SU-DHL-6 (cell line): Measurements from ENCODE around the gene RAB22A.

Experiments
- H2AFZ ChIP-seq: fragments of 200-600 bp; sonication (generic); 2 replicates; pipeline ENCODE4 v1.6.1; 2014; ENCODE audit warnings: low read depth, mild to moderate bottlenecking, moderate library complexity, mixed read lengths, antibody characterized with exemption, low read length; ENCODE audit not compliant: severe bottlenecking
- H3F3A ChIP-seq: fragments of 200-600 bp; shearing (Covaris generic); 2 replicates; pipeline ENCODE4 v1.6.0; 2016; ENCODE audit warnings: antibody characterized with exemption, mild to moderate bottlenecking; ENCODE audit not compliant: insufficient read depth
- H3K27ac ChIP-seq: fragments of 200-600 bp; sonication (generic); 2 replicates; pipeline ENCODE4 v1.5.1; 2016; ENCODE audit warnings: low read depth, mild to moderate bottlenecking, low read length, moderate library complexity, mixed read lengths
- H3K27me3 ChIP-seq: fragments of 200-600 bp; sonication (generic), shearing (Covaris generic); 2 replicates; pipeline ENCODE4 v1.6.0; 2014; ENCODE audit warnings: mild to moderate bottlenecking, low read length
- H3K36me3 ChIP-seq: fragments of 200-600 bp; sonication (generic); 2 replicates; pipeline ENCODE4 v1.6.1; 2014; ENCODE audit warnings: mild to moderate bottlenecking, low read length, mixed read lengths
- H3K4me2 ChIP-seq: fragments of 300-600, 200-600 bp; shearing (Covaris generic), sonication (generic); 2 replicates; pipeline ENCODE4 v1.6.0; 2014; ENCODE audit warnings: low read length, low read depth, mild to moderate bottlenecking; ENCODE audit not compliant: poor library complexity, severe bottlenecking
- H3K4me3 ChIP-seq: fragments of 200-600 bp; sonication (generic); 2 replicates; pipeline ENCODE4 v1.5.1; 2014; ENCODE audit warnings: antibody characterized with exemption, low read length, mild to moderate bottlenecking, mixed read lengths; ENCODE audit not compliant: insufficient read depth, poor library complexity, severe bottlenecking
- H3K79me2 ChIP-seq: fragments of 200-600 bp; sonication (generic); 2 replicates; pipeline ENCODE4 v1.6.1; 2014; ENCODE audit warnings: mild to moderate bottlenecking, low read length, moderate library complexity; ENCODE audit not compliant: insufficient read depth
- H3K9ac ChIP-seq: fragments of 200-600 bp; sonication (generic); 2 replicates; pipeline ENCODE4 v1.7.0; 2014; ENCODE audit warnings: mild to moderate bottlenecking, low read length
- H3K9me2 ChIP-seq: fragments of 200-600 bp; sonication (generic); replicated peaks from 2 replicates; pipeline ENCODE4 v1.6.1; 2014; ENCODE audit warnings: low read length; ENCODE audit not compliant: insufficient read depth
- H3K9me3 ChIP-seq: fragments of 200-600 bp; sonication (generic); 2 replicates; pipeline ENCODE4 v1.6.1; 2014; ENCODE audit warnings: low read length, mixed read lengths; ENCODE audit not compliant: insufficient read depth
- H4K20me1 ChIP-seq: fragments of 200-600 bp; sonication (generic); 2 replicates; pipeline ENCODE4 v1.6.1; 2014; ENCODE audit warnings: low read depth, mild to moderate bottlenecking, antibody characterized with exemption, low read length, moderate library complexity, mixed read lengths
- CTCF ChIP-seq: fragments of 200-600 bp; sonication (generic); IDR thresholded peaks from one replicate; pipeline ENCODE4 v1.5.1; 2017; ENCODE audit warnings: antibody characterized with exemption, mild to moderate bottlenecking, low read length, moderate library complexity; ENCODE audit not compliant: insufficient read depth, poor library complexity, severe bottlenecking
- EZH2phosphoT487 ChIP-seq: fragments of 200-600 bp; sonication (generic), shearing (Covaris generic); conservative IDR thresholded peaks from 2 replicates; pipeline ENCODE4 v1.6.1; 2018; ENCODE audit warnings: mild to moderate bottlenecking, antibody characterized with exemption, low read length, moderate library complexity, mixed read lengths

The RAB22A gene

GRCh38 chr20:58349570-58349969 lies 40.1 kb downstream of the RAB22A start:
- H3K9me3 ChIP-seq: no peaks in the 10 kb centered on the region
- H3F3A ChIP-seq: no peaks in the 10 kb centered on the region
- no peaks in the 10 kb centered on the region for H4K20me1 ChIP-seq
- H3K79me2 ChIP-seq: no peaks in the 10 kb centered on the region
- no peak overlapping the region for H3K9ac ChIP-seq
- no peak overlapping the region for H3K4me3 ChIP-seq
- TF ChIP-seq CTCF (no peak), EZH2phosphoT487 (no peak)
- no peak overlapping the region for H2AFZ ChIP-seq
- H3K27ac ChIP-seq: no peak overlapping the region
- no peak overlapping the region for H3K4me2 ChIP-seq
- H3K27me3 ChIP-seq: no peaks in the 10 kb centered on the region
- H3K9me2 ChIP-seq: no peaks in the 10 kb centered on the region
- no peaks in the 10 kb centered on the region for H3K36me3 ChIP-seq

- no peak overlapping the region for H2AFZ ChIP-seq
- TF ChIP-seq CTCF (no peak), EZH2phosphoT487 (no peak)
- H3F3A ChIP-seq: no peaks in the 10 kb centered on the region
- no peak overlapping the region for H3K27ac ChIP-seq
- no peak overlapping the region for H3K4me2 ChIP-seq
- H3K9me2 ChIP-seq: no peaks in the 10 kb centered on the region
- H3K9me3 ChIP-seq: no peaks in the 10 kb centered on the region
- H3K36me3 ChIP-seq: no peaks in the 10 kb centered on the region
- H3K9ac ChIP-seq: no peak overlapping the region
- no peaks in the 10 kb centered on the region for H4K20me1 ChIP-seq
- H3K4me3 ChIP-seq: no peak overlapping the region
- H3K79me2 ChIP-seq: no peaks in the 10 kb centered on the region
- H3K27me3 ChIP-seq: no peaks in the 10 kb centered on the region
Observed at GRCh38 chr20:58352468-58352867, 43.0 kb downstream of the RAB22A start.

GRCh38 chr20:58359441-58359840 lies 49.9 kb downstream of the RAB22A start:
- no peaks in the 10 kb centered on the region for H3K27me3 ChIP-seq
- no peak overlapping the region for H3K27ac ChIP-seq
- H3K4me2 ChIP-seq: no peak overlapping the region
- no peak overlapping the region for H3K9ac ChIP-seq
- no peaks in the 10 kb centered on the region for H4K20me1 ChIP-seq
- TF ChIP-seq CTCF (no peak), EZH2phosphoT487 (no peak)
- H3F3A ChIP-seq: no peaks in the 10 kb centered on the region
- no peak overlapping the region for H2AFZ ChIP-seq
- no peak overlapping the region for H3K4me3 ChIP-seq
- no peaks in the 10 kb centered on the region for H3K9me3 ChIP-seq
- H3K79me2 ChIP-seq: no peaks in the 10 kb centered on the region
- H3K9me2 ChIP-seq: no peaks in the 10 kb centered on the region
- peaks cover 5% of the 10 kb centered on the region; the same call in 1 of the 2 replicates for H3K36me3 ChIP-seq
